Testis (tissue), 3 donors: Measurements from ENCODE around the gene NPIPB8. TPM values are rescaled to one million over a fixed set of nuclear protein-coding genes. Genes with fewer than 3 reads are reported as not detected.
"Not testable (repeated sequence)": the region's sequence is repeated elsewhere in the genome, so short reads cannot be mapped to it uniquely, and the experiment has no call there.

Experiments used
- DNase-seq: peaks from one replicate; pipeline ENCODE4 v3.0.0-alpha.2; 2019
- H3K27ac ChIP-seq, 2 donors: fragments of 200-600 bp; sonication (generic); one replicate each; pipeline ENCODE4 v1.5.1; 2019
- H3K27me3 ChIP-seq: fragments of 200-600 bp; sonication (generic); one replicate; pipeline ENCODE4 v1.5.1; 2019
- H3K36me3 ChIP-seq: fragments of 200-600 bp; sonication (generic); one replicate; pipeline ENCODE4 v1.5.1; 2017; ENCODE audit warnings: low read depth; ENCODE audit errors: missing control alignments
- H3K4me1 ChIP-seq: fragments of 200-600 bp; sonication (generic); one replicate; pipeline ENCODE4 v1.5.1; 2019
- H3K4me3 ChIP-seq, 2 donors: fragments of 200-600 bp; sonication (generic); one replicate each; pipeline ENCODE4 v1.5.1; 2017 to 2019
- H3K9me3 ChIP-seq: fragments of 200-600 bp; sonication (generic); one replicate; pipeline ENCODE4 v1.5.1; 2017
- POLR2A ChIP-seq: fragments of 450-650 bp; IDR thresholded peaks from one replicate; pipeline ENCODE4 v1.6.1; 2017; ENCODE audit warnings: antibody characterized with exemption, mild to moderate bottlenecking, moderate library complexity
- WGBS, 2 donors: methylation state at CpG; one replicate each; pipeline ENCODE4 v1.1.5; 2018; 5-methylcytosine and 5-hydroxymethylcytosine counted together
- intact Hi-C: fragments of 100-400 bp; cut with DNase I; formaldehyde crosslinking; loops from one replicate; pipeline ENCODE4 v1.15.1; 2023; ENCODE audit warnings: low total_unique reads
- polyA plus RNA-seq: library from polyadenylated mRNA; stranded (reverse); fragments of 350-450 nt; fragmentation: Illumina TruSeq; extraction: RNeasy Lipid Tissue Mini Kit (QIAGEN cat#74804); gene quantifications from one replicate; pipeline ENCODE4 v1.2.3, GENCODE V29; 2014; ENCODE audit warnings: low read depth, low replicate concordance; ENCODE audit not compliant: insufficient read depth
- total RNA-seq, 2 donors: library from RNA; depleted of rRNA; stranded (reverse); fragments of >200 nt; gene quantifications; one replicate each; pipeline ENCODE4 v1.2.3, GENCODE V29; 2016
- TF ChIP-seq, protein P1 (sequence below), 3 experiments: fragments of 450-650 bp in 2 of 3; fragments of 200-600 bp in 1 of 3; sonication (generic) in 1 of 3; IDR thresholded peaks; one replicate each; pipeline ENCODE4 v1.5.1; 2016 to 2019; ENCODE audit warnings: antibody characterized with exemption in 3 of 3, mild to moderate bottlenecking in 2 of 3, moderate library complexity in 1 of 3

Gene NPIPB8
- total and polyA plus RNA-seq, 3 donors from 2014 or later: 5.8 to 13.5 (median 11.5) TPM

DNA sequence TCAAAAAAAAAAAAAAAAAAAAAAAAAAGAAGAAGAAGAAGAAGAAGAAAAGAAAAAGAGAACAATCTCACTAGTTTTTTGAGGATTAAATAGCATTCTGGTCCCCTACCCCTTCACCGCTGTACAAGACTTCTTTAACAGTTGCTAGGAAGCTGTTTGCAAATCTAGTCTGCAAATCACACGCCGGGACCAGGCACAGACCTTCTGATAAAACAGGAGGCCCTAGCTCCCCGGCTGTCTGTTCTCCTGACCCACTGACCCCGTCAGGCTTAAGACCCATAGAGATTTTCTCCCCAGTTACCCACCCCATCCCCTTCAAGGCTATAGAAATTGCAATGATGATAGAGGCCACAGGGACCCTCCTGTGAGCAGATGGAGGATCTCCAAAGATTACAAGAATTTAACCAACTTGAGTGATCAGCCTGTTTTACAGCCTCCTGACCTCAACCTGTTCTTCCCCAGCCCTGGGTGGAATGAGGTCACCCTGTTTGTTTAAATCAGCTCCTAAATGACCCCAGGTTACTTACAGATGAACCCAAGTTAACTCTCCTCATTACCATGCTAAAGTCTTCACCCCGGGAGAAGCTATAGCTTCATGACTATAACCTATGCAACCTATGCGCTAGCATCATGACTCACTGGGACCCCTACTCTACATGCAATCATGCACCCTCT, 16.2 kb upstream of the NPIPB8 start:
- DNase-seq: no peak
- H3K4me1 ChIP-seq: peaks cover 4% of the 10 kb centered on the region
- no peaks in the 10 kb centered on the region for H3K27me3 ChIP-seq
- H3K36me3 ChIP-seq: no peaks in the 10 kb centered on the region
- 69 to 77% methylated on average over 7 of the region's 7 CpGs for WGBS, 2 donors
- no peaks in the 10 kb centered on the region for H3K9me3 ChIP-seq
- intact Hi-C loops: loop anchor here (10.0 kb wide), 1 partner anchor 137 kb away; no protein-coding TSS in a partner anchor
- TF ChIP-seq, protein P1, sequence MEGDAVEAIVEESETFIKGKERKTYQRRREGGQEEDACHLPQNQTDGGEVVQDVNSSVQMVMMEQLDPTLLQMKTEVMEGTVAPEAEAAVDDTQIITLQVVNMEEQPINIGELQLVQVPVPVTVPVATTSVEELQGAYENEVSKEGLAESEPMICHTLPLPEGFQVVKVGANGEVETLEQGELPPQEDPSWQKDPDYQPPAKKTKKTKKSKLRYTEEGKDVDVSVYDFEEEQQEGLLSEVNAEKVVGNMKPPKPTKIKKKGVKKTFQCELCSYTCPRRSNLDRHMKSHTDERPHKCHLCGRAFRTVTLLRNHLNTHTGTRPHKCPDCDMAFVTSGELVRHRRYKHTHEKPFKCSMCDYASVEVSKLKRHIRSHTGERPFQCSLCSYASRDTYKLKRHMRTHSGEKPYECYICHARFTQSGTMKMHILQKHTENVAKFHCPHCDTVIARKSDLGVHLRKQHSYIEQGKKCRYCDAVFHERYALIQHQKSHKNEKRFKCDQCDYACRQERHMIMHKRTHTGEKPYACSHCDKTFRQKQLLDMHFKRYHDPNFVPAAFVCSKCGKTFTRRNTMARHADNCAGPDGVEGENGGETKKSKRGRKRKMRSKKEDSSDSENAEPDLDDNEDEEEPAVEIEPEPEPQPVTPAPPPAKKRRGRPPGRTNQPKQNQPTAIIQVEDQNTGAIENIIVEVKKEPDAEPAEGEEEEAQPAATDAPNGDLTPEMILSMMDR (IDR thresholded peaks at IDR 0.05): no peak
- no peak for TF ChIP-seq POLR2A
- no peak overlapping the region for H3K27ac ChIP-seq
- H3K4me3 ChIP-seq: no peak overlapping the region

DNA sequence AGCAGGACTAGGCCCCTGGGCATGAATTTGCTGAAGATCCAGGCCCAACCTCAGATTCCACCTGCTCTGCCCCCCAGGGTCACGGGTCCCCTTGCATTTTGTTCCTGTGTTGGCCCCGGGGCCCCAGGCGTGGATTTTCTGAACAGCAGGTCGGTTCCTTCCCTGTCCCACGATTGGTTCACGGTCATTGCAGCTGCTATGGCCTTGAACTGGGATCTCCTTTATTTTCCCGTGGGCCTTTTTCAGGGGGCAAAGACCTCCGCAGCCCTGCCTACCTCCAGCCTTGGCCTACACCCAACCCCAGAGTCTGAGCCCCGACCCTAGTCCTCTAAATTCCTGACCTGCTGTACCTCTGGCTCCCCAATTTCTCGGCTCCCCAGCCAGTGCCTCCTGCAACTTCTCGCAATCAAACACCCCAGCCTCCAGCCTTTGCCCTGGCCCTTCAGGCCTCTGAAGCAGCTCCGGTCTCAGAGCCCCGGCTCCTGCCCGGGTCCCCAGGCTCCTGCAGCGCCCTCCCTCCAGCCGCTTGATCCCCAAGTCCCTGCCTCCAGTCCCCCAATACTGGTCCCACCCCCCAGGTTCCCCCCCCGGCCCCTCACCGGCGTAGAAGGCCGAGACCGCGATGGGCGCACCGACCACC, 15.2 kb upstream of the NPIPB8 start:
- peak overlapping the region; percentile 34 to 39 for H3K27ac ChIP-seq

DNA sequence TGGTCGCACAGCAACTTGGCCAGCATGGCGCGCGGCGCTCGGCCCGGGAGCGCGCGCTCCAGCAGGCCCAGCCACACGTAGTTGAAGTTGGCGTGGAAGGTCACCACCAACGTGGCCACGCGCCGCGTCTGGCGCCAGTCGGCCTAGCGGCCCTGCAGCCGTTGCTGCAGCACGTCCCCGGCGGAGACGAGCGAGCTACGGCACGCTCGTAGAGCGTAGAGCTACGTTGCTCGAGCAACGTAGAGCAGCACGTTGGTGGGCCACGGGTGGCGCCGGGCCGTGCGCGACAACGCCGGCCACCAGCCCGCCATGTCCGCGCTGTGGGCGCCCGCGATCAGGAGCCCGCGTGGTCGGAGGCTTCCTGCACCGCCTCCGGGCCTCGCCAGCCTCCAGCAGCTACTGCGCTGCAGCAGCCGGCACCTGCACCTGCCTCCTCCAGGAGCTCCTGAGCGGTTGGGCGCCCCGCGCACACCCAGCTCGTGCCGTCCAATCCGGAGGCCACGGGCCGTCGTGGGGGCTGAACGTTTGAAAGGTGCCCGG, 14.6 kb upstream of the NPIPB8 start:
- Histone ChIP-seq H3K9me3 (no peaks in the 10 kb centered on the region), H3K27ac (peak overlapping the region; percentile 34 to 39), H3K4me1 (peaks cover 4% of the 10 kb centered on the region), H3K4me3 (peak overlapping the region; percentile 61 to 73), H3K36me3 (no peaks in the 10 kb centered on the region), H3K27me3 (no peaks in the 10 kb centered on the region)
- DNase-seq: peak; percentile 53
- WGBS, 2 donors: 0 to 2% methylated on average over 9 to 22 of the region's 68 CpGs
- TF ChIP-seq, protein P1 (IDR thresholded peaks at IDR 0.05): no peak
- TF ChIP-seq POLR2A: no peak
- intact Hi-C loops: loop anchor here (10.0 kb wide), 1 partner anchor 138 kb away; no protein-coding TSS in a partner anchor

More for the DNA sequence above, 15.2 kb upstream of the NPIPB8 start:
- not testable (repeated sequence) for H3K9me3 ChIP-seq, H3K4me1 ChIP-seq, DNase-seq, H3K36me3 ChIP-seq, H3K27me3 ChIP-seq
- intact Hi-C loops: loop anchor here (10.0 kb wide), 1 partner anchor 138 kb away; no protein-coding TSS in a partner anchor
- WGBS, 2 donors: 22 to 28% methylated on average over 16 to 24 of the region's 24 CpGs
- peak overlapping the region; percentile 61 to 73 for H3K4me3 ChIP-seq

DNA sequence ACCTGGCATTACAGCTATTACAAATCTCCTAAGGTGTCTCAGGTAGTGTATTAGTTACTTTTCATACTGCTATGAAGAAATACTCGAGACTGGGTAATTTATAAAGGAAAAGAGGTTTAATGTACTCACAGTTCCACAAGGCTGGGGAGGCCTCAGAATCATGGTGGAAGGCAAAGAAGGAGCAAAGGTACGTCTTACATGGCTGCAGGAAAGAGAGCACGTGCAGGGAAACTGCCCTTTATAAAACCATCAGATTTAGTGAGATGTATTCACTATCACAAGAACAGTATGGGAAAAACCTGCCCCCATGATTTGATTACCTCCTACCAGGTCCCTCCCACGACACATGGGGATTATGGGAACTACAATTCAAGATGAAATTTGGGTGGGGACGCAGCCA, 7.0 kb upstream of the NPIPB8 start:
- intact Hi-C loops, H3K27me3 ChIP-seq, H3K36me3 ChIP-seq, H3K27ac ChIP-seq, H3K4me1 ChIP-seq, H3K4me3 ChIP-seq, DNase-seq, H3K9me3 ChIP-seq: not testable (repeated sequence)
- 80 to 83% methylated on average over 4 to 5 of the region's 5 CpGs for WGBS, 2 donors

DNA sequence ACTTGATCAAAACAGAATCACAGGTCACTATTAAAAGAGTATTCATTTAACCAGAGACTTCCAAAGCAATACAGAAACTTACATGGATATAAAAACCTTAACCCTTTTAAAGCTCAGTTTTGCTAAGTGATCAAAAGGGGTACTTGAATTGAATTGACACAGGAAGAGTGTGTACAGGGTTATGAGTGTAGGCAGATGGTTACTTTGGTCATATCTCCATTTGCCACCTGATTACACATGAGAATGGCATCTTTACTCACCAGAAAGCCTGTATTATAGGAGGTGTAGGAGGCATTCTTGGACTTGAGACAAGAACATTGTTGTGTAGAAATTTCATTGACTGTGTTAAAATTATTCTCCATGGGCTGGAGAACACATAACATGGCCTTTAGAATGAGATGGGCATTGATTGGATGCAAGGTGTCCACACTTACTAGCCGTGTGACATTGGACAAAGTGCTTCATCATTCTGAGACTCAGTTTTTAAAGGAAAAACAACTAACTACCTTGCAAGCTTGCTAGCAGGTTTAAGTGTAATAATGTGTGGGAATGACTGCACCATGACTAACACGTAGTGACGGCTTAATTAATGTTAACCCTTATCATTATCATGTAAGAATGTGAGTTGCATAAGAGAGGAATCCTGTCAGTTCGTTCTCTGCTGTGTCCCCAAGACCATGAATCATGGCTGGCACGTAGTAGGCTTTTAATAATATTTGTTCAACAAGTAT, 1.6 kb upstream of the NPIPB8 start:
- H3K4me1 ChIP-seq, H3K9me3 ChIP-seq, H3K27ac ChIP-seq, H3K27me3 ChIP-seq, DNase-seq, H3K4me3 ChIP-seq, H3K36me3 ChIP-seq, intact Hi-C loops: not testable (repeated sequence)
- WGBS, 2 donors: 52 to 63% methylated on average over 5 of the region's 5 CpGs

DNA sequence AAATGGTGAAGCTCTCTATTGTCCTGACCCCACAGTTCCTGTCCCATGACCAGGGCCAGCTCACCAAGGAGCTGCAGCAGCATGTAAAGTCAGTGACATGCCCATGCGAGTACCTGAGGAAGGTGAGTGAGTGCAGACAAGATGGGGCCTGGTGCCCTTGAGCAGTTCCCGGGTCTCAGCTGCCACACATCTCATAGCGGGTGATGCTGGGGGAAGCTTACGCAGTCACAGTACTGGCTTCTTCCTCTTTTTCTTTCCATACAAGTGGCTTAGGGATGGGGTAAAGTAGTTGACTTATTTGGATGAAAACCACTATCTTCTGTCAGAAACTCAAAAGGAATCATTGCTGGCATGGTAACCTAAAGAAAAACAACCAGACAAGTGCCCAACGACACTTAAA, 494 bp downstream of the NPIPB8 start:
- H3K27ac ChIP-seq, H3K9me3 ChIP-seq, intact Hi-C loops, H3K4me1 ChIP-seq, H3K36me3 ChIP-seq, H3K4me3 ChIP-seq, H3K27me3 ChIP-seq, DNase-seq: not testable (repeated sequence)
- WGBS, 2 donors: 84 to 89% methylated on average over 3 to 4 of the region's 5 CpGs

DNA sequence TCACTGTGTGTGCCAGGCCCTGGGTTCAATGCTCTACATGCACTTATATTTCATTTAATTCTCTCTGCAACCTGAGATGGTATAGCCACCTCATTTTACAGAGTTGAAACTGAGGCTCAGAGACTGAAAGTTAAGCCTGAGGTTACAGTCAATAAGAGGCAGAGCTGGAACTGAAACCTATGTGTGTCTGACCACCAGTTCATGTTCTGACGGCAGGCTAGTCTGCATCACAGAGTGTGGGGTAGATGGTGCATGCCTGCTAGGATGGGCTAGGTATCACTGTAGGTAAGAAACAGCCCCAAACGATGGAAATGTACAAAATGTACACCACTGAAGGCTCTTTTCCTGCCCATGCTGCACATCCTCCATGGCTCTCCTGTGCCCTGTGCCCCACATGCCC, 2.1 kb downstream of the NPIPB8 start:
- H3K4me1 ChIP-seq, H3K4me3 ChIP-seq, intact Hi-C loops, H3K36me3 ChIP-seq, H3K27me3 ChIP-seq, H3K9me3 ChIP-seq, DNase-seq, H3K27ac ChIP-seq: not testable (repeated sequence)
- 67 to 70% methylated on average over 1 to 2 of the region's 2 CpGs for WGBS, 2 donors

DNA sequence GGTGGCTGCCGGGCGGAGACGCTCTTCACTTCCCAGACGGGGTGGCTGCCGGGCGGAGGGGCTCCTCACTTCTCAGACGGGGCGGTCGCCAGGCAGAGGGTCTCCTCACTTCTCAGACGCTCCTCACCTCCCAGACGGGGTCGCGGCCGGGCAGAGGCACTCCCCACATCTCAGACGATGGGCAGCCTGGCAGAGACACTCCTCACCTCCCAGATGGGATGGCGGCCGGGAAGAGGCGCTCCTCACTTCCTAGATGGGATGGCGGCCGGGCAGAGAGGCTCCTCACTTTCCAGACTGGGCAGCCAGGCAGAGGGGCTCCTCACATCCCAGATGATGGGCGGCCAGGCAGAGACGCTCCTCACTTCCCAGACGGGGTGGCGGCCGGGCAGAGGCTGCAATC, 28.4 kb downstream of the NPIPB8 start:
- H3K27me3 ChIP-seq, H3K36me3 ChIP-seq, H3K4me1 ChIP-seq, DNase-seq, H3K27ac ChIP-seq, intact Hi-C loops, H3K4me3 ChIP-seq, H3K9me3 ChIP-seq: not testable (repeated sequence)
- 91% methylated on average over 16 of the region's 25 CpGs; no CpG with 5 or more reads in 1 of the 2 donors for WGBS, 2 donors

DNA sequence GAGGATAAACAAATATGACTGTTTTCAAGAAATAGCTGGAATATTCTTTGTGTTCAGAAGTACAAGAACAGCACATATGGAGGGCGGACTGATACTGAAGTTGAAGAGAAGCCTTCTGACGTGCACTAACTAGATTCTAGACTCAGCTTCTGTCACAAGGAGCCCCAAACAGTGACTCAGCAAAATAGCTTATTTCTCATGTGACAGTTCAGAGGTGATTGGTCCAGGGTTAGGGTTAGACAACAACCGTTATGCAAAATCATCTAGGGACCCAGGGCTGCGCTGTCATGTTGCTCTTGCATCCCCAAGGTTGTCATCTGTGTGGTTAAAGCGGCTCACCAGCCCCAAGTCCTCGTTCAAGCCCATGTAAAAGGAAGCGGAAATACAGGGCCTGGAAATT, 29.6 kb downstream of the NPIPB8 start:
- no CpG with 5 or more reads among the region's 7 CpGs for WGBS, 2 donors
- H3K4me3 ChIP-seq, H3K36me3 ChIP-seq, H3K27ac ChIP-seq, H3K4me1 ChIP-seq, H3K27me3 ChIP-seq, H3K9me3 ChIP-seq, intact Hi-C loops, DNase-seq: not testable (repeated sequence)
